Activated naive CD8-positive, alpha-beta T cell treated with anti-CD3 and anti-CD28 coated beads, Interleukin-2, amount 10 ng/mL, durations not matched to agents 7 days and 5 days (primary cell): ENCODE measurements around the gene MSRB3. TPM values are rescaled to one million over a fixed set of nuclear protein-coding genes. Genes with fewer than 3 reads are reported as not detected.

ENCODE experiments used
- ATAC-seq: fragments of 150-1000 bp; cut with Tn5 transposase; one replicate; pipeline ENCODE4 v1.10.0; 2021; ENCODE audit warnings: low read depth, moderate library complexity
- POLR2A ChIA-PET: fragments of 350-600 bp; sonication (Branson Sonifier 250); formaldehyde crosslinking; loops from one replicate; lab custom pipeline; 2021; ENCODE audit warnings: antibody characterized with exemption; lab: Charles Lee
- DNase-seq: peaks from one replicate; pipeline ENCODE4 v3.0.0; 2021
- H3K27ac Mint-ChIP-seq: one replicate; pipeline ENCODE4 v1.8.0; 2022; ENCODE audit warnings: mild to moderate bottlenecking, mixed read lengths
- H3K27me3 Mint-ChIP-seq: one replicate; pipeline ENCODE4 v1.8.0; 2022; ENCODE audit warnings: mild to moderate bottlenecking, moderate library complexity, mixed read lengths
- H3K36me3 Mint-ChIP-seq: one replicate; pipeline ENCODE4 v1.8.0; 2021; ENCODE audit warnings: mild to moderate bottlenecking, mixed read lengths
- H3K4me1 Mint-ChIP-seq: one replicate; pipeline ENCODE4 v1.8.0; 2021; ENCODE audit warnings: mixed read lengths
- H3K4me3 Mint-ChIP-seq: one replicate; pipeline ENCODE4 v1.8.0; 2022; ENCODE audit warnings: mild to moderate bottlenecking, moderate library complexity, mixed read lengths
- H3K9me3 Mint-ChIP-seq: one replicate; pipeline ENCODE4 v1.8.0; 2021; ENCODE audit warnings: mixed read lengths
- total RNA-seq, 2 experiments: library from RNA; stranded (reverse); gene quantifications; one replicate each; pipeline ENCODE4 v1.2.3, GENCODE V29; 2021

The MSRB3 gene
- total RNA-seq, 2 experiments from 2014 or later, result not detected

- H3K27me3 Mint-ChIP-seq, result peaks cover 17% of the 10 kb centered on the region
Observed at GRCh38 chr12:65324056-65324455, 45.6 kb downstream of the MSRB3 start.

GRCh38 chr12:65324551-65324950, 46.1 kb downstream of the MSRB3 start:
- DNase-seq, result no peak
- no peak for ATAC-seq
- POLR2A ChIA-PET, result no interaction called here
- Mint-ChIP-seq H3K27ac (no peak overlapping the region), H3K4me1 (no peaks in the 10 kb centered on the region), H3K27me3 (peaks cover 19% of the 10 kb centered on the region), H3K9me3 (no peaks in the 10 kb centered on the region), H3K4me3 (no peak overlapping the region), H3K36me3 (no peaks in the 10 kb centered on the region)

More at GRCh38 chr12:65324056-65324455, 45.6 kb downstream of the MSRB3 start:
- Mint-ChIP-seq H3K27ac (no peak overlapping the region), H3K9me3 (no peaks in the 10 kb centered on the region), H3K4me1 (no peaks in the 10 kb centered on the region), H3K4me3 (no peak overlapping the region), H3K36me3 (no peaks in the 10 kb centered on the region)
- DNase-seq, result no peak
- POLR2A ChIA-PET, result no interaction called here
- ATAC-seq, result no peak

- DNase-seq (no peak), ATAC-seq (no peak)
- H3K27me3 Mint-ChIP-seq, result peaks cover 19% of the 10 kb centered on the region
- no peaks in the 10 kb centered on the region for H3K36me3 Mint-ChIP-seq
- H3K9me3 Mint-ChIP-seq, result no peaks in the 10 kb centered on the region
- H3K4me3 Mint-ChIP-seq, result no peak overlapping the region
- POLR2A ChIA-PET, result no interaction called here
- no peaks in the 10 kb centered on the region for H3K4me1 Mint-ChIP-seq
- H3K27ac Mint-ChIP-seq, result no peak overlapping the region
Observed at GRCh38 chr12:65325183-65325582, 46.7 kb downstream of the MSRB3 start.

- H3K36me3 Mint-ChIP-seq, result no peaks in the 10 kb centered on the region
- H3K27ac Mint-ChIP-seq, result no peak overlapping the region
- no peaks in the 10 kb centered on the region for H3K9me3 Mint-ChIP-seq
- H3K4me3 Mint-ChIP-seq, result no peak overlapping the region
- DNase-seq (no peak), ATAC-seq (no peak)
- POLR2A ChIA-PET, result no interaction called here
- no peaks in the 10 kb centered on the region for H3K4me1 Mint-ChIP-seq
- H3K27me3 Mint-ChIP-seq, result peaks cover 15% of the 10 kb centered on the region
Observed at GRCh38 chr12:65326616-65327015, 48.1 kb downstream of the MSRB3 start.

GRCh38 chr12:65327207-65328076, 49.0 kb downstream of the MSRB3 start:
- no peaks in the 10 kb centered on the region for H3K4me1 Mint-ChIP-seq
- no peak overlapping the region for H3K4me3 Mint-ChIP-seq
- H3K27ac Mint-ChIP-seq, result no peak overlapping the region
- ATAC-seq (no peak), DNase-seq (no peak)
- no peaks in the 10 kb centered on the region for H3K36me3 Mint-ChIP-seq
- H3K27me3 Mint-ChIP-seq, result peaks cover 11% of the 10 kb centered on the region
- no peaks in the 10 kb centered on the region for H3K9me3 Mint-ChIP-seq
- POLR2A ChIA-PET, result no interaction called here

GRCh38 chr12:65329721-65330120, 51.2 kb downstream of the MSRB3 start:
- Mint-ChIP-seq H3K27me3 (peaks cover 14% of the 10 kb centered on the region), H3K4me3 (no peak overlapping the region), H3K9me3 (no peaks in the 10 kb centered on the region), H3K36me3 (no peaks in the 10 kb centered on the region), H3K27ac (no peak overlapping the region), H3K4me1 (no peaks in the 10 kb centered on the region)
- DNase-seq (no peak), ATAC-seq (no peak)
- POLR2A ChIA-PET, result no interaction called here

GRCh38 chr12:65330331-65330730, 51.8 kb downstream of the MSRB3 start:
- no peak for ATAC-seq
- no peak for DNase-seq
- no peak overlapping the region for H3K4me3 Mint-ChIP-seq
- H3K27ac Mint-ChIP-seq, result no peak overlapping the region
- no peaks in the 10 kb centered on the region for H3K36me3 Mint-ChIP-seq
- no peaks in the 10 kb centered on the region for H3K4me1 Mint-ChIP-seq
- H3K27me3 Mint-ChIP-seq, result peaks cover 16% of the 10 kb centered on the region
- H3K9me3 Mint-ChIP-seq, result no peaks in the 10 kb centered on the region
- POLR2A ChIA-PET, result no interaction called here

GRCh38 chr12:65331456-65331855, 53.0 kb downstream of the MSRB3 start:
- H3K4me1 Mint-ChIP-seq, result no peaks in the 10 kb centered on the region
- H3K9me3 Mint-ChIP-seq, result no peaks in the 10 kb centered on the region
- H3K4me3 Mint-ChIP-seq, result no peak overlapping the region
- peaks cover 14% of the 10 kb centered on the region for H3K27me3 Mint-ChIP-seq
- ATAC-seq (no peak), DNase-seq (no peak)
- POLR2A ChIA-PET, result no interaction called here
- no peaks in the 10 kb centered on the region for H3K36me3 Mint-ChIP-seq
- H3K27ac Mint-ChIP-seq, result no peak overlapping the region

GRCh38 chr12:65333649-65334048, 55.2 kb downstream of the MSRB3 start:
- no peak overlapping the region for H3K4me3 Mint-ChIP-seq
- no peak overlapping the region for H3K27ac Mint-ChIP-seq
- H3K36me3 Mint-ChIP-seq, result no peaks in the 10 kb centered on the region
- no peaks in the 10 kb centered on the region for H3K9me3 Mint-ChIP-seq
- H3K27me3 Mint-ChIP-seq, result peaks cover 11% of the 10 kb centered on the region
- DNase-seq, result no peak
- POLR2A ChIA-PET, result no interaction called here
- no peaks in the 10 kb centered on the region for H3K4me1 Mint-ChIP-seq
- ATAC-seq, result no peak

GRCh38 chr12:65334521-65334920, 56.0 kb downstream of the MSRB3 start:
- Mint-ChIP-seq H3K4me1 (no peaks in the 10 kb centered on the region), H3K4me3 (no peak overlapping the region), H3K9me3 (no peaks in the 10 kb centered on the region), H3K27me3 (peaks cover 8% of the 10 kb centered on the region), H3K27ac (no peak overlapping the region), H3K36me3 (no peaks in the 10 kb centered on the region)
- POLR2A ChIA-PET, result no interaction called here
- ATAC-seq (no peak), DNase-seq (no peak)

GRCh38 chr12:65335021-65335714, 56.7 kb downstream of the MSRB3 start:
- peaks cover 8% of the 10 kb centered on the region for H3K27me3 Mint-ChIP-seq
- no peaks in the 10 kb centered on the region for H3K36me3 Mint-ChIP-seq
- H3K9me3 Mint-ChIP-seq, result no peaks in the 10 kb centered on the region
- H3K4me3 Mint-ChIP-seq, result no peak overlapping the region
- POLR2A ChIA-PET, result no interaction called here
- H3K4me1 Mint-ChIP-seq, result no peaks in the 10 kb centered on the region
- no peak overlapping the region for H3K27ac Mint-ChIP-seq
- DNase-seq (no peak), ATAC-seq (no peak)

- DNase-seq (no peak), ATAC-seq (no peak)
- POLR2A ChIA-PET, result no interaction called here
- H3K4me3 Mint-ChIP-seq, result no peak overlapping the region
- no peaks in the 10 kb centered on the region for H3K9me3 Mint-ChIP-seq
- no peak overlapping the region for H3K27ac Mint-ChIP-seq
- H3K27me3 Mint-ChIP-seq, result peaks cover 5% of the 10 kb centered on the region
- no peaks in the 10 kb centered on the region for H3K36me3 Mint-ChIP-seq
- H3K4me1 Mint-ChIP-seq, result no peaks in the 10 kb centered on the region
Observed at GRCh38 chr12:65335981-65336380, 57.5 kb downstream of the MSRB3 start.

- Mint-ChIP-seq H3K4me1 (no peaks in the 10 kb centered on the region), H3K4me3 (no peak overlapping the region), H3K27me3 (peaks cover 7% of the 10 kb centered on the region), H3K36me3 (no peaks in the 10 kb centered on the region), H3K9me3 (no peaks in the 10 kb centered on the region), H3K27ac (no peak overlapping the region)
- POLR2A ChIA-PET, result no interaction called here
- DNase-seq, result no peak
- ATAC-seq, result no peak
Observed at GRCh38 chr12:65339161-65339560, 60.7 kb downstream of the MSRB3 start.

- no peak for ATAC-seq
- POLR2A ChIA-PET, result no interaction called here
- DNase-seq, result no peak
- H3K36me3 Mint-ChIP-seq, result no peaks in the 10 kb centered on the region
- H3K9me3 Mint-ChIP-seq, result no peaks in the 10 kb centered on the region
- no peak overlapping the region for H3K4me3 Mint-ChIP-seq
- peaks cover 3% of the 10 kb centered on the region for H3K27me3 Mint-ChIP-seq
- H3K4me1 Mint-ChIP-seq, result no peaks in the 10 kb centered on the region
- H3K27ac Mint-ChIP-seq, result no peak overlapping the region
Observed at GRCh38 chr12:65343230-65343629, 64.7 kb downstream of the MSRB3 start.
